RPMI7951 (cell line): Measurements from ENCODE around the gene SLIT1. TPM values are rescaled to one million over a fixed set of nuclear protein-coding genes. Genes with fewer than 3 reads are reported as not detected.
A peak's percentile ranks its signal among the peaks of the same experiment; 100 is the strongest.

Source experiments
- DNase-seq: peaks from one replicate; pipeline ENCODE4 v3.0.0-alpha.2; 2012; ENCODE audit warnings: low read depth
- total RNA-seq: library from RNA; depleted of rRNA; stranded (reverse); fragments of >200 nt; shearing (Covaris generic); gene quantifications from 2 replicates; pipeline ENCODE4 v1.2.3, GENCODE V29; 2014

SLIT1 gene
- total RNA-seq, 1 experiment from 2014 or later = 0.12 TPM

DNA sequence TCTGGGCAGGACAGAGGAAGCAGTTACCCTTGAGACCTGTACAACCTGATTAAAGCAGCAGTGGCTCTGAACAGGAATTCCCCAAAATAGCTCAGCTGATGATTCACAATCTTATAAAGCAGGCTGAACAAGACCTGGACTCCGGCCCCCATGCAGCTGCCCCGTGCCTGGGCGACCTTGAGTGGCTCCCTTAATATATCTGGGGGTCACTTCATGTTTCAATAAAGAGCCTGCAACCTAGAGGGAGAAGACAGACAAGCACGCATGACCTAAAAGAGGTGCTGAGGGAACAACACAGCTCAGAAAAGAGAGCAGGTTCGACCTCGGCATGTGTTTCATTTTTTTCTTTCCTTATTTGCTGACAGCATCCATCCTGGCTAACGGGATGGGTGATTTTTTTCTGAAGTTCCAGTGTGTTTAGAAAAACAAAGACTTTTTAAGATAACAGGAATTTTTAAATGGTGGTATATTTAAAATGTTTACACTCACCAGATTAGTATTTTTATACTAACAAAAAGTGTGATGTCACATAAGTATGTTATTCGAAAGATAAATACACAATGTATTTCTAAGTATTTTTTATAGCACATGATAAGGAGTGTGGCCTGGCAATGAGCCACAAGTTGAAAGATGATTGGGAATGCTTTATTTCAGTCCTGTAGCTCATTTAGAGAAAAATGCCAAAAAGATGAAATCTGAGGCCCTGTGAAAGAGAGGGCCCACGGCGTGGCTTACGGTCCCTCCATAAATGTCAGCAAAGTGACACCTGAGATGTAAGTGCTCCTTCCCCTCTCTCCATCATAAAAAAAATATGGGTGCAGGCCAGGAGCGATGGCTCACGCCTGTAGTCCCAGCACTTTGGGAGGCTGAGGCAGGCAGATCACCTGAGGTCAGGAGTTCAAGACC is 161.3 kb downstream of the SLIT1 start:
- DNase-seq = peak; percentile 27

DNA sequence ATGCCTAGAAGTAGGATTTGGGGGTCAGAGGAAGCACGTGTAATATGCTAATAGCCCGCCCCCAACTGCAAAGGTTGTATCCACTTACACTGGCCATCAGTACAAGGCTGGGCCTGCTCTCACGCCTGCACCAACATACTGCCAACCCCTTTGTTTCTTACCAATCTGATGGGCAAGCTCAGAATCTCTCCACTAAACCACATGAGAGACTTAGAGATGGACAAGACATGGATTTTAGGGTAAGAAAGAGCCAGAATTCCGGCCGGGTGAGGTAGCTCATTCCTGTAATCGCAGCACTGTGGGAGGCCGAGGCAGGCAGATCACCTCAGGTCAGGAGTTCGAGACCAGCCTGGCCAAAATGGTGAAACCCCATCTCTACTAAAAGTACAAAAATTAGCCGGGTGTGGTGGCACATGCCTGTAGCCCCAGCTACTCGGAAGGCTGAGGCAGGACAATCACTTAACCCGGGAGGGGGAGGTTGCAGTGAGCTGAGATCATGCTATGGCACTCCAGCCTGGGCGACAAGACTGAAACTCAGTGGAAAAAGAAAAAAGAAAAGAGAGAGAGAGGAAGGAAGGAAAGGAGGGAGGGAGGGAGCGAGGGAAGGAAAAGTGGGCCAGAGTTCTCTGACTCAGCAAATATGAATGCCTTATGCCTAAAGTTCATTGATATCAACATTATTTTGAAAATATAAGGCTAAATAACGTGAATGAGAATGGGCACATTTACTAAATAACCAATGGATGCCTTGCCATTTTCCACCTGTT is 162.2 kb downstream of the SLIT1 start:
- no peak for DNase-seq

DNA sequence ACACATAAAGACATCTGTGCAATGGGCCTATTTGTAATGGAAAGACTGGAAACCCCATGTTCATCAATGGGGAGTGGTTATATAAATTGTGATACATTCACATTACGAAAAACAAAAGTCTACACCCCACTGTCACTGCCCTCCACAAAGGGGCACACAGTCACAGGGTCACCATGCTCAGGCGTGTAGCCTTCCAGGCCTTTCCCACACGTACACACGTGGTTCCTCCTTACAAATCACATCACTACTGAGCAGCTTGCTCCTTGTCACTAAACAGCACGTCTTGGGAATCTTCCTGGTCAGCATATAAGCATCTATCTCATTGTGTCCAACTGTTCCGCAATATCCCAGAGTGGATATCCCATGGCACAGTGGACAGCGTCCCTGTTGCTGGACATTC is 163.1 kb downstream of the SLIT1 start:
- no peak for DNase-seq

DNA sequence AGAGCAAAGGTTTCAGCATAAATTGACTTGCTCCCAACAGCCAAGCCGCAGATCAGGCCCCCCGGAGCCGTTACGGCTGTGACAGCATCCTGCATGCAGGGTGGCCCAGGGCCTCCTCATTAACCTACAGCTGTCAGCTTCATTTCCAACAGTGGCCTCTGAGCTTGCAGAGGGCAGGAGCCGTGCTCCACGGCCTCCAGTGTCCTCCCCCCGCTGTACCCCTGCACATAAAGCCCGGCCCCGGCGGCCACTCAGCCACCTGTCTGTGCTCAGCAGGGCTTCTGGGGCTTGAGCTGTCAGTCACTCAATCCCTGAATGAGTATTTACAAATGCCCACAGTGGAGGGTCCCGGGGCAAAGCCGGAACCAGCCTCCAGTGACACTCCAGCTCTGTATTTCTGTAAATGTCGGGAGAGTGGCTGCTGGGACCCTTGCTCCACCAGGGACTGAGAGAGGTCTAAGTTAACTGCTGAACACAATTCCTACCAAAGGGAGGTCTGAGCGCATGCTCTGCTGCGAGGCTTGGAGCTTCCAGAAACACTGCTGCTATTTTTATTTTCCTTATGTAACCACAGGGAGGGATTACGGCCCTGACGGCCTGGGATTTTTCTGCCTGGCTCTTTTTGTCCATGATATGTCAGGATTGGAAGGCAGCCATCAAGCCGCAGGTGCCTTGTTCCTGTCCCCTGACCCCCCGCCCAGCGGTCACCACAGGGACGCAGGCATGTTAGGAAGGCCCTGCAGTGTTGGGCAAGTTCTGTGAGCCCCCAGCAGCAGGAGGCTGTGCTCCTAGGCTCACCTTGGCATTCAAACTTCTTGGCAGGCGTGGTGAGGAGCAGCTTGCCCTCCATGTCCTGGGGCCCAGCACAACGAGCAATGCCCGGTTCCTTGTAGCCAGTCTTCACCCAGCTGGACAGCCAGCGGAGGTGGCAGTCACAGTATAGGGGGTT is 165.0 kb downstream of the SLIT1 start:
- no peak for DNase-seq

DNA sequence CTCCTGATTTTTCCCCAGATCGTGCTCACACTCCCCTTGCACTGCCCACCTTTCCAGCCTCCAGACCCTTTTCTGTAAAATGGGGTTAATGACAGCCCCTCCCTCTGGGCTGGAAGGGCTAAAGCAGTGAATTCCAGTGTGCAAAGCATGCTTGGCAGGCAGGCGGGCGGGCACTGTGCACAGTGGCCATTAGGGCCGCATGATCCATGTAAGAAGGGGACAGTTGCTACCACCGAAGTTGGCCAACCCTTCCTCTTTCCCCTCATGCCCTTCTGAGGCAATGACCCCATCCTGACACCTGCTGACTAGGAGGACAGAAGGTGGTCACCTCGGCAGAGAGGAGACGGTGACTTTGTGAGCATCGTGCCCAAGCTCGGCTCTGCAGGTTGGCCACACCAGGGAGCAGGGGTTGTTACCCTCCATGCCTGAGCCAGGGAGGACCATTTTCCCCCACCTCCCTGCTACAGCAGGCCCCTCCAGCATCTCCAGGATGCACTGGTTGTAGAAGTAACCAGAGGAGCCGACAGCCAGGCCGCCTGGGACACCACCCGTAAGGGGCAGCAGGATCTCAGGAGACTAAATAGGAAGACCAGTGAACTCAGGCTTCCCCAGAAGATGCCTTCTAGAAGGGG is 166.4 kb downstream of the SLIT1 start:
- no peak for DNase-seq

DNA sequence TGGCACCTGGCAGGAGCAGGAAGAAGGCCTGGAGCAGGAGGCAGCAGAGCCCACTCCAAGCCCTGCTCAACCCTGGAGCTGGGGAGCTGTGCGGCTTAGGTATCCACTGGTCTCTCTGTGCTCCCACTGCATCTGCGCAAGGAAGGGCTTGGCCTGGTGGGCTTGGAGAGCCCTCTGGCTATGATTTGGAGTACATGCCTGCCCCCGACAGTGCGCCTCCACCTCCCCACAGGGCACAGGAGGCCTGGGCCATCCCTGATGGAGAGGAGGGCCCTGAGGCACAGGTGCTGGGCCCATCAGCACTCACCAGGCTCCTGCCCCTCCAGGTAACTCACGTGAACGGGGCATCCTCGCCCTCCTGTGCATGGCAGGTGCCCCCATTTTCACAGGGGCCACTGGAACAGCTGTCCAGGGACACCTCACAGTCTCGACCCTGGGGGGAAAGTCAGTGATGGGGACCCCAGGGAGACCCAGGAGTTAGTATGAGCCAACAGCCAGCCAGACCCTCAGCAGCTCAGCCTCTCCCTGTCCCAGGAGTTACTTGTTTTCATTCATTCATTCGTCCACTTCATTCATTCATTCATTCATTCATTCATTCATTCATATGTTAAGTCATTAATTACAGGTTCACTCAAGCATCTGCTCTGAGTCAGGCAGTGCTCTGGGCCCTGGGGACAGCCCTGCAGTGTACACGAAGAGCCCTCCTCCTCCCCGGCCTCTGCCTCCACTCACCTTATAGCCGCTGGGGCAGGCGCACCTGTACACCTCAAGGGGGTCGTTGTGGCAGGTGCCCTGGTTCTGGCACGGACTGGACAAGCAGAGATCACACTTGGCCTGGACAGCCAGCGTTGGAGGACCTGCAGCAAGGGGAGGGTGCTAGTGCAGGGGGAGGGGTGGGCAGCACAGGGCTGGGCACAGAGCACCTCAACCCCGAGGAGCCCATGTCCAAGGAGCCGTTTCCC is 167.2 kb downstream of the SLIT1 start:
- no peak for DNase-seq

DNA sequence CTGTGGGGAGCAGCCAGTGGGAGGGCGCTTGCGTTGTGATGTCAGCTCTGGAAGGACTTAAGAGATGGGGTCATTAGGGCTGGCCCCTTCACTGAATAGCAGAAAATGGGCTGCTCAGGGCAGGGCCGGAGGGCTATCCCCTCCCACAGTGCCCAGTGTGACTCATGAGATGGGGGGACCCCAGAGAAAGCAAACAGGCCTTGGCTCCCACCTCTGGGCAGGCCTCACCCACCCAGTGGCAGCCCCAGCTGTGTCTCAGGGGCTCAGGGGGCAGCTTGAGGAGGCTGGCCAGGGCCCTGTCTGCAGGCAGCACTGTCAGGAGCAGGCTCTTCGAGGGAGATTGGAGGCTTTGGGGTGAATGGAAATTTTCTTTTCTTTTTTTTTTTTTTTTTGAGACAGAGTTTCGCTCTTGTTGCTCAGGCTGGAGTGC is 168.3 kb downstream of the SLIT1 start:
- no peak for DNase-seq

DNA sequence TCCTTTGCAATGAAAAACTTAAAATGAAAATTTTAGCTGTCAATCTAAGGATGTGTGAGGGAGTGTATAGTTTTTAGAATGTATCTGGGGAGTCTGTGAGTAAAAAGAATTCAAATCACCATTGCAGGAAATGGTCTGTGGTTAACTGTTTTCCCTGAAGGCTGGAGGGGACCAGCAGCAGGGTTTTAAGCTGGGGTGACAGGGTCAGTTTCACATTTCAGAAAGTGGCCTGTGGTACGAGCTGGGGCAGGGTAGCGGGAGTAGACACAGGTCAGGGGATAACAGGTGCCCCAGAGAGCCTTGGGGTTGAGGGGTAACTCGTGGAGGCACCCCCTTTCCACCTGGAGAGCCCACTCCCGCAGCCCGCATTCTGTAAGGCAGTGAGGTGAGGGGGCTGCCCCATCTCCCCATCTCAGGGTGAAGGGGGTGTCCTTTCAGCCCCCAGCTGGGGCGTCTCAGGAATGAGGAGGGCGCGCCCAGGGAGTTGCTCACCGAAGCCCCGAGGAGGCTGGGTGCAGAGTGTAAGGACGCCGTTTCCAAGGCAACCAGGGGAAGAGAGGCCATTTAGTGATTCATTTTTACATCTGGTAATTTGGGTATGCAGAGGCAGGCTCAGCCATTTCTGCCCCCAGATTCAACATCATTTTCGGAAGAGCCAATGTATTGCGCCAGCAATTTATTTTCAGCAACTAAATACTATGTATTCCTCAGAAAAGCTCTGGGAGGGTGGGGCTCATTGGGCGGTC is 168.9 kb downstream of the SLIT1 start:
- no peak for DNase-seq

DNA sequence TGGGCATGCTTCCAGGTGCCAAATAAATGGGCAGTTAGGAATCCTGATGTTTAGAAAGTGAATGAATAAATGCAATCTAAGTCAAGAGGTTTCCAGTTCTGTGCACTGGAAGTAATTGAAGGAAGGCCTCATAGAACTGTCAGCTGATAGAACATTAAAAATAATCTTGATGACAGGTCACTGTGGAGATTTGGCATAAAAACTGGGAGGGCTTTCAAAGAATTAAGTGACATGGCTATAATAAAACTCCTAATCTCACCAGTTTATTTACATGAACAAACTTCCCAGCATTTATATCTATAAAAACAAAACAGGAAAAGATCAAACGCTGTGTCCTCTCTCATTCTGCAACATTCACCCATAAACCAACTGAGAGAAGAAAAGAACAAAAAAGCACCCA is 170.5 kb downstream of the SLIT1 start:
- no peak for DNase-seq

DNA sequence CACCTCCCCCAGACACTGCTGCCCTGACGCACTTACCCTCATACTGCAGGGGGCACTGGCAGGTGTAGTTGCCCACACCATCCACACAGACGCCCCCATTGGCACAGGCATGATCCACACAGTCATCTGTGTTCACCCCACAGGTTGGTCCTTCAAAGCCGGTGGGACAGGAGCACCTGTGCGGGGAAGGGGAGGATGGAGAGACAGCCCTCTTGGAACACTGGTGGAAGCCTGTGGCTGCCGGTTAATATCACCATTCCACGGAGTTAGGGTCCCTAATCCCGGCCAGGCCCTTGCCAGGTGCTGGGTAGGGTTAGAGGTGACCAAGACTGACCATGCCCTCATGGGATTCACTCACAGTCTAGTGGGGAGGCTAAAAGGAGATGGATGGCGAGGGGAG is 171.8 kb downstream of the SLIT1 start:
- DNase-seq = no peak

DNA sequence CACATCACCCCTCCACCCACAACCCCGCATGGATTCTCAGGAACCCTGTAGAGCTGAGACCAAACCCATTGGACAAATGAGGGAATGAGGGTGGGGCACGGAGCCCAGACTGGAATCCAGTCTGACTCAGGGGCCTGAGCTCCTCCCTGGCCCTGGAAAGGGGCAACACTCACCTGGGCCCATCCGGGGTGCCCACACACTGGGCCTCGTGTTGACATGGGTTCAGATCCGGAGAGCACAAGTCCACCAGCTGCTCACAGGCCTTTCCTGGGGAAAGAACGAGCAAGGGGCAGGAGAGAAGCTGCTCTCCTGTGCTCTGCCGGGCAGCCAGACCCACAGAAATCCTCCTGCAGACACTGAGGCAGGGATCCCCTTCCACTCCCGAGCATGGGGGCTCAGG is 172.2 kb downstream of the SLIT1 start:
- no peak for DNase-seq

DNA sequence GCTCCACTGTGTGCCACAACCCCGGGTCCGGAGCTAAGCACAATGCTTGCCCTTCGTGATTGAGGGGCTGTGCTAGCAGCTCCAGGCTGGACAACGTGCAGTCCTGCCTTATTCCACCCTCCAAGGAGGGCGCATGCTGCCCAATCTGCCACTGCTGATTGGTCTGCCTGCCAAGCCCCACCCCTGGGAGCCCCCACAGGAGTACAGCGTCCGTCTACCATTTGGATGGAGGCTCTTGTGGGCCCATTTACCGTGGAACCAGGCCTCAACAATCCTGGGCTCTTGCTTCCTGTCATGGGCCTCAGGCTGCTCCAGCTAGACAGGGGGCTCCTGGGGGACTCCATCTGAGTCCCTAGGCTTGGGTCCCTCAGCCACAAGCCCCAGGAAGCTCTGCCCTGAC is 173.3 kb downstream of the SLIT1 start:
- no peak for DNase-seq

DNA sequence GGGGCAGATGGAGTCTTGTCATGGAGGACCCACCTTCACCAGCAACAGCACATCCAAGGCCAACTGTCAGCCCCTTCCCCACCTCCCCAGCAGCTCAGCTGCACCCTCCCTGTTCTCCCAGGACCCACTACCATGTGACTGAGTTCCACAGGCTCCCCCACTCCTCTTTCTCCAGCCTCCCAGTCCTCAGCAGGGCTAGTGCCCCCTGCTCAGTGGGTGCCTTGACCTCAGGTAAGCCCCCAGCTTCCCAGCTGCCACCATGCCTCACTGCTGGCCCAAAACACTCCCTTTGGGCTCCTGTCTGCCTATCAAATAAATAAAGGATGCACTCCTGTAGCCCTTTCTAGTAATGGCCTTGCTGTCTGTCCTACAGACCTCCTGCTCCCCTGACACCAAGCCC is 174.4 kb downstream of the SLIT1 start:
- DNase-seq = no peak

DNA sequence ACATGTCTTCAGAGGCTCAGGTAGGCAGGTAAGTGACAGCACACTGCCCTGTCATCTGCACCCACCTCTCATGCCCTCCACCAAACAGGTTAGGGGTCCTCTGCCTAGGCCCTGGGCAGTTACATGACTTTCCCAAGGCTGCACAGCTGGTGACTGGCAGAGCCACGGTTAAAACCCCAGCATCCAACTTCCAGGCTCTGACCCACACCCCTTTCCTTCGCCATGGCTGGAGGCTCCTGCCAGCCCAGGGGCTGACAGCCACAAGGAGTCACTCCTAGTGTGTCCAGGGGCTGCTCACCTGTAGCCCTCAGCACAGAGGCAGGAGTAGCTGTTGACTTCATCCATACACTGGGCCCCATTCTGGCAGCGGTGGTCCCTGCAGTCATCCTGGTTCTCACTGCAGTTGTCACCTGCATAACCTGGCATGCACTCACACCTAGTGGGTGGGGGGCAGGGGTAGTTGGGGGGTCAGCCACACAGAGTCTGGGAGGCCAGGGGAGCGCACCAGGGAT is 175.0 kb downstream of the SLIT1 start:
- DNase-seq = no peak

DNA sequence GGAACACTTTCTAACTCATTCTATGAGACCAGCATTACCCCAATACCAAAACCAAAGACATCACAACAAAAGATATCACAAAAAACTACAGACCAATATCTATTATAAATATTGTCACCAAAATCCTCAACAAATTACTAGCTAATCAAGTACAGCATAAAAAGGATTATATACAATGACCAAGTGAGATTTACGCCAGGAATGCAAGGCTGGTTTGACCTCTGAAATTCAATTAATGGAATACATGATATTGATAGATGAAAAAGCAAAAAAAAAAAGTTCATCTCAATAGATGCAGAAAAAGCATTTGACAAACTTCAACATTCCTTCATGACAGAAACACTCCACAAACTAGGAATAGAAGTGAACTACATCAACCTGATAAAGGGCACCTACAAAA is 178.3 kb downstream of the SLIT1 start:
- DNase-seq = no peak

DNA sequence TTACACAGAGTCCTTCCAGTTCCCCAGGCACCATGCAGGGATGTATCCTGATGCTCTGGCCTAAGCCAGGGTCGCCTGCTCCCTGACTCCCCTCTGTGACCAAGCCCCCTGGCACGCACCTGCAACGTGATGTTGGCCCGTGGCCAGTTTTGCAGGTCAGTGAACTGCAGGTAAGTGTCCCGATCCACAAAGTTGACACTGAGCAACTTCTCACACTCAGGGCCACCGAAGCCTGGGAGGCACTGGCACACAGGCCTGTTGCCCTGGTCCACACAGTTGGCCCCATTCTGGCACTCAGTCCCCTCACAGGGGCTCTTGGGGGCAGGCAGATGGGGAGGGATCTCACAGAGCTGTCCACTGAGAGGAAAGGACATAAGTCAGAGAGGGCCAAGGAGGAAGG is 179.4 kb downstream of the SLIT1 start:
- no peak for DNase-seq

DNA sequence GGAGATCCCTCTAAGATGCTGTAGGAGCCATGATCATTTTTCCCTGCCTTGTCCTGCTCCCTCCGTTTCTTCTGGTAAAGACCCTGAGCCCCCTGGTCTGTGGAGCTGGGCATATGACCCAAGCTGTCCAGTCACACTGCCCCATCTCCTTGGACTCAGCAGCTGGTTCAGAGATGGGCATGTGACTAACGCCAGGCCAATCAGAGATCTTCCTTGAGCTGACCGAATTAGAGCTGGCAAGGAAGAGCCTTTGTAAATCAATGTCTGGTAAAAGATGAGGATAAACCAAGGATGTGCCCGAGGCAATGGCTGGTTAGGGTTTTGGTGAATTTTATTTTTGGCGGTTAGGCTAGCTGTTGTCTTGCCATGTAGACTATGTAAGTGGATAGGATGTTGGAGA is 180.4 kb downstream of the SLIT1 start:
- DNase-seq = no peak

DNA sequence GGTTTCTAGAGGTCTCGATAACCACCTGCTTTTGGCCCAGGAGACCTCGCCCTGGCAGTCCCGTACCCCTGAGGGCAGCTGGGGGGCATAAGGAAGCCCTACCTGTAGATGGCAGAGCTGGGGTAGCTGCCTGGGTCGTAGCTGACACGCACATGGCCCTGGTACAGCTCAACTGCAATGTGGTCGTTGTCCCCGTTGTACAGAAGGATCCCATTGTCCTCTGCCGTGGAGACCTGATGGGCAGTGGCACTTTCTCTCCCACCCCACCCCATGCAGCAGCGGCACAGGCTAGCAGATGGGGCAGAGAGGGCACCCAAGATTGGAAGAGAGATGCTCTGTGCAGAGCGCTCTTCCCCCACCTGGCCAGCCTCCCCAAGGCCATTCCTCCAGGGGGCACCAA is 181.2 kb downstream of the SLIT1 start:
- no peak for DNase-seq

DNA sequence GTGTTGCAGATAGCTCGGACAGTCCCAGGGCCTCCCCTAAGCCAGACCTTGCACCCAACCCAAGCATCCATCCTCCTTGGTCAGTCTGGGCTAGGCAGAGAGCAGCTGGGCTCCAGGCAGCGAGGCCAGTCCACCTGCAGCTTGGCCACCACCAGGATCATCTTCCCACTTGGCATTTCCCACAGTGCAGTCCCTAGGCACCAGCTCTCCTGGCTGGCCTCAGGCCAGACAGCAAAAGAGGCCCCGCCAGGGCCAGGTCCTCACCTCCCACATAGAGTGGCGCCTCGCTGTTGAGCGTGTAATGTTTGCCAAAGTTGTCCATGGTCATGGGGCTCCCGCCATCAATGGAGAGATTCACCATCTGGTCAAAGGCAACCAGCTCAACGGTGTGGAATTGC is 182.0 kb downstream of the SLIT1 start:
- DNase-seq = no peak
